Adrenal gland (tissue), 12 donors: ENCODE measurements around the gene RAB20. TPM values are rescaled to one million over a fixed set of nuclear protein-coding genes. Genes with fewer than 3 reads are reported as not detected.
"Not testable (repeated sequence)": the region's sequence is repeated elsewhere in the genome, so short reads cannot be mapped to it uniquely, and the experiment has no call there.

Experiments
- DNase-seq, 7 donors: peaks; one replicate each; pipeline ENCODE4 v3.0.0-alpha.2; 2019 to 2020
- H3K27ac ChIP-seq, 5 donors: fragments of 200-600 bp; sonication (generic) in 4 of 5; 1 replicate in 3 of 5; 2 replicates in 2 of 5; pipeline versions ENCODE4 v1.5.1 to v1.8.0; 2016 to 2020; ENCODE audit warnings: mild to moderate bottlenecking in 1 of 5
- H3K27me3 ChIP-seq: fragments of 200-600 bp; 2 replicates; pipeline ENCODE4 v1.8.0; 2021
- H3K36me3 ChIP-seq, 2 donors: fragments of 200-600 bp; replicated peaks in 1 of 2; 1 replicate in 1 of 2; 2 replicates in 1 of 2; pipeline versions ENCODE4 v1.5.1 to v1.8.0; 2018 to 2022
- H3K4me1 ChIP-seq, 2 donors: fragments of 200-600 bp; replicated peaks in 1 of 2; 1 replicate in 1 of 2; 2 replicates in 1 of 2; pipeline versions ENCODE4 v1.5.1 to v1.8.0; 2018 to 2021
- H3K4me3 ChIP-seq, 4 donors: fragments of 200-600 bp; sonication (generic) in 3 of 4; one replicate each; pipeline ENCODE4 v1.5.1; 2016 to 2018
- H3K9me3 ChIP-seq, 3 donors: fragments of 200-600 bp; sonication (generic) in 1 of 3; replicated peaks in 1 of 3; 1 replicate in 2 of 3; 2 replicates in 1 of 3; pipeline versions ENCODE4 v1.5.1 to v1.8.0; 2016 to 2021
- POLR2A ChIP-seq, 2 donors: fragments of 450-650 bp; IDR thresholded peaks; one replicate each; pipeline ENCODE4 v1.6.1; 2017; ENCODE audit warnings: antibody characterized with exemption in 2 of 2, mild to moderate bottlenecking in 2 of 2, moderate library complexity in 1 of 2
- WGBS, 4 donors: extraction: QIAGEN DNeasy Blood & Tissue Kit in 2 of 4; methylation state at CpG; one replicate each; pipeline versions ENCODE4 v1.1.5 to v1.1.7; 2013 to 2017; 5-methylcytosine and 5-hydroxymethylcytosine counted together
- intact Hi-C, 2 donors: fragments of 100-400 bp; cut with DNase I; formaldehyde crosslinking; loops; one replicate each; pipeline versions ENCODE4 v1.14.1 to v1.15.0; 2022 to 2023
- polyA plus RNA-seq, 3 donors: library from polyadenylated mRNA; stranded (reverse); fragments of 200-250 nt in 2 of 3; fragments of 350-450 nt in 1 of 3; fragmentation: Illumina TruSeq in 1 of 3; extraction: RNeasy Lipid Tissue Mini Kit (QIAGEN cat#74804) in 1 of 3; gene quantifications; one replicate each; pipeline ENCODE4 v1.2.3, GENCODE V29; 2013 to 2014
- total RNA-seq, 9 donors: library from RNA; depleted of rRNA in 4 of 9; stranded (reverse); fragments of >200 nt in 4 of 9; fragments of 120-200 nt in 1 of 9; fragmentation: NEBNext Ultra II Directional in 1 of 9; extraction: Animal tissue kit (Norgen Biotek cat#: 25700) in 1 of 9; gene quantifications; one replicate each; pipeline versions ENCODE4 v1.1.0 to v1.2.4, GENCODE V29; 2013 to 2023
- TF ChIP-seq, protein P1 (sequence below), 6 experiments: fragments of 450-650 bp in 4 of 6; fragments of 200-600 bp in 2 of 6; sonication (generic) in 1 of 6; IDR thresholded peaks; 1 replicate in 5 of 6; 2 replicates in 1 of 6; pipeline versions ENCODE4 v1.5.1 to v1.8.0; 2016 to 2021; ENCODE audit warnings: antibody characterized with exemption in 6 of 6, mild to moderate bottlenecking in 2 of 6, moderate library complexity in 1 of 6
- donor health status: healthy with polysubstance abuse.
- donor health status: Bipolar disorder and iron deficiency.
- donor health status: DM: yes; HTN: yes; CAD: no.
- donor health status: DM: no; HTN: no; CAD: no.
- donor health status: DM: no; HTN: no; CAD: no.
- donor health status: DM: yes; HTN: yes; CAD: no.

RAB20 gene
- total and polyA plus RNA-seq, 12 donors, result 15.0 to 259 (median 40.5) TPM

DNA sequence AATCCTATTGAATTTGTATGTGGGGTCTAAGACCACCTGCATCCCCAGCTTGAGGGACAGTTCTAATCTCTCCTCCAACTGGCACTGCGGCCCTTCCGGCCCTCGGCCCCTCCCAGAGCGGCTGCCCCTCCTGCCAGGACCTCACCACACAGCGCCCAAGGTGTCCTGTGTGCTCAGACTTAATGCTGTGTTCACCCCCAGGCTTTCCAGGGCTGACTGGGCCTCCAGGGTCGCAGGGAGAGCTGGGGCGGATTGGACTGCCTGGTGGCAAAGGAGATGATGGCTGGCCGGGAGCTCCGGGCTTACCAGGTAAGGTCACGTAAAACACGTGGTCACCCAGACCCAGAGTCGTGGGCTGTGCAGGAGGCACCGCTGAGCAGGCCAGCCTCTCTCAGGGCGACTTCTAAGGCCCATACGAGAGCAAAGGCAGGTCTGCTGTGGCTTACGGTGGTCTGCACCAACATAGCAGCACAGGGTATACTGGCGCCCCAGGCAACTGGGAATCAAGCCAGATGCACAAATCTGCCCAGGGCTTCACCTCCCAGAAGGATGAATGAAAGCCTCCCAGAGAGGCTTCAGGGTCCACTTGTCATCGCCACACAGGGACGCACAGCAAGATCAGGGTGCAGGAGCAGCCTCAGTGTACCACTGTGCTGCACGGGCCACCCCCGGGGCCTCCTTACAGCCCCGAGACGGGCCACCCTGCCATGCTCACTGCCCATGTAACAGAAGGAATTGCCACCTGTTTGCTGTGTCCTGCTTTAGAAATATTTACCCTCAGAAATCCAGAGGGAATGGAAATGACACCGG lies 69.4 kb downstream of the RAB20 start:
- intact Hi-C loops, result no loop called here
- WGBS, 4 donors, result 89 to 97% (median 93%) methylated on average over 13 to 24 of the region's 24 CpGs
- no peaks in the 10 kb centered on the region for H3K9me3 ChIP-seq
- H3K27ac ChIP-seq, result no peak overlapping the region
- DNase-seq, result no peak
- peaks cover 0 to 27% of the 10 kb centered on the region in 2 donors for H3K36me3 ChIP-seq
- no peaks in the 10 kb centered on the region for H3K27me3 ChIP-seq
- no peaks in the 10 kb centered on the region for H3K4me1 ChIP-seq
- no peak for TF ChIP-seq POLR2A (IDR thresholded peaks at IDR 0.05)
- TF ChIP-seq, protein P1, sequence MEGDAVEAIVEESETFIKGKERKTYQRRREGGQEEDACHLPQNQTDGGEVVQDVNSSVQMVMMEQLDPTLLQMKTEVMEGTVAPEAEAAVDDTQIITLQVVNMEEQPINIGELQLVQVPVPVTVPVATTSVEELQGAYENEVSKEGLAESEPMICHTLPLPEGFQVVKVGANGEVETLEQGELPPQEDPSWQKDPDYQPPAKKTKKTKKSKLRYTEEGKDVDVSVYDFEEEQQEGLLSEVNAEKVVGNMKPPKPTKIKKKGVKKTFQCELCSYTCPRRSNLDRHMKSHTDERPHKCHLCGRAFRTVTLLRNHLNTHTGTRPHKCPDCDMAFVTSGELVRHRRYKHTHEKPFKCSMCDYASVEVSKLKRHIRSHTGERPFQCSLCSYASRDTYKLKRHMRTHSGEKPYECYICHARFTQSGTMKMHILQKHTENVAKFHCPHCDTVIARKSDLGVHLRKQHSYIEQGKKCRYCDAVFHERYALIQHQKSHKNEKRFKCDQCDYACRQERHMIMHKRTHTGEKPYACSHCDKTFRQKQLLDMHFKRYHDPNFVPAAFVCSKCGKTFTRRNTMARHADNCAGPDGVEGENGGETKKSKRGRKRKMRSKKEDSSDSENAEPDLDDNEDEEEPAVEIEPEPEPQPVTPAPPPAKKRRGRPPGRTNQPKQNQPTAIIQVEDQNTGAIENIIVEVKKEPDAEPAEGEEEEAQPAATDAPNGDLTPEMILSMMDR (IDR thresholded peaks at IDR 0.05), result no peak
- no peak overlapping the region for H3K4me3 ChIP-seq

DNA sequence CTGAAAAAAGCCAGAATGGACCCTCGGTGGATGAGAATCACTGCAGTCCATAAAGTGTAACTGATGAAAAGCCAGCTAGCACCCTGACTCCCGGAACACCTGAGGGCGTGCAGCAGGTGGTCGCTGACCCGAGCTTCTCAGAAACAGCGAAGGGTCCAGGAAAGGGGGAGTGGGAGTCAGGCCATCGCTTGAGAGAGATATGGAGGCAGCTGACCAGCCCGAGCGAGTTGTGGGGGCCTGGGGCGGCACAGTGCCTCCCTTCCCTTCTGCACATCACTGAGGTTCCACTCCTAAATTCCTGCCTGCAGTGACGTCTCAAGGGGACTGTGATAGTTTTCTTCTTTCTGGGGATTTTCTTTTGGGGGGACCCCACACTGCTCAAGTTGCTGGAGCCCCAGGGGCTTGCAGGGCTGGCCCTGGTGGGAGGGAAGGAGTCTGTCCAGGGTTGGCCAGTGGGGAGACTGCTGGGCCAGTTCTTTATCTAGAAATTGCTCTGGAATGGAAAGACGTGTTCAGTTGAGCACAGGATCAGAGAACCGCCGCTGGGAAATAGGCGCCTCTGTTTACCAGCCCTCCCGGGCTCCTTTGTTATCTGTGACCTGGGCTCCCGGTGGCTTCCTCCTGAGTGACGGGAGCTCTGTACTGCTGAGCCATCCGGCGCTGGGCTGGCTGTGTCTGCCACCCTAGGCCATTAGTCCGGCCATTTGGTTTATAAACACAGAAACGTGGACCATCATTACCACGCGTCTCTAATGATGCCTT lies 71.3 kb downstream of the RAB20 start:
- no peak for TF ChIP-seq POLR2A (IDR thresholded peaks at IDR 0.05)
- TF ChIP-seq, protein P1 (IDR thresholded peaks at IDR 0.05), result no peak
- WGBS, 4 donors, result 87 to 89% (median 88%) methylated on average over 22 to 24 of the region's 24 CpGs
- no peak for DNase-seq
- H3K27ac ChIP-seq, result no peak overlapping the region
- H3K36me3 ChIP-seq, result peaks cover 0 to 30% of the 10 kb centered on the region in 2 donors
- no peak overlapping the region for H3K4me3 ChIP-seq
- no peaks in the 10 kb centered on the region for H3K27me3 ChIP-seq
- intact Hi-C loops, result no loop called here
- H3K4me1 ChIP-seq, result no peaks in the 10 kb centered on the region
- H3K9me3 ChIP-seq, result no peaks in the 10 kb centered on the region

DNA sequence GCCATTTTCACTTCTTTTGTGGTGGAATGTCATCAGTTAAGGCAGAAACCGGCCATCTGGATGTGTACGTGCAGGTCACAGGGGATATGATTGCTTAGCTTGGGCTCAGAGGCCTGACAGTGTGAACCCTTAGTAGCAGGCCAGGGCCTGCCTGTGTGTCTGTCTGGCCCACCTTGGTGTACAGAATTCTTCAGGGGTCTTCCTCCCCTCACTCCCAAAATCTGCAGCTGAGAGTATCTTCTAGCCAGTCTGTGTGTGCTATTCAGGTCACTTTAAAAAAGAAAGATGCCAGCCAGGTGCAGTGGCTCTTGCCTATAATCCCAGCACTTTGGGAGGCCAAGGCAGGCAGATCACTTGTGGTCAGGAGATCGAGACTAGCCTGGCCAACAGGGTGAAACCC lies 74.6 kb downstream of the RAB20 start:
- H3K9me3 ChIP-seq, intact Hi-C loops, H3K4me3 ChIP-seq, H3K27ac ChIP-seq, H3K27me3 ChIP-seq, DNase-seq, H3K4me1 ChIP-seq: not testable (repeated sequence)
- peaks cover 0 to 35% of the 10 kb centered on the region in 2 donors for H3K36me3 ChIP-seq
- 82 to 98% (median 86%) methylated on average over 1 to 3 of the region's 3 CpGs for WGBS, 4 donors

DNA sequence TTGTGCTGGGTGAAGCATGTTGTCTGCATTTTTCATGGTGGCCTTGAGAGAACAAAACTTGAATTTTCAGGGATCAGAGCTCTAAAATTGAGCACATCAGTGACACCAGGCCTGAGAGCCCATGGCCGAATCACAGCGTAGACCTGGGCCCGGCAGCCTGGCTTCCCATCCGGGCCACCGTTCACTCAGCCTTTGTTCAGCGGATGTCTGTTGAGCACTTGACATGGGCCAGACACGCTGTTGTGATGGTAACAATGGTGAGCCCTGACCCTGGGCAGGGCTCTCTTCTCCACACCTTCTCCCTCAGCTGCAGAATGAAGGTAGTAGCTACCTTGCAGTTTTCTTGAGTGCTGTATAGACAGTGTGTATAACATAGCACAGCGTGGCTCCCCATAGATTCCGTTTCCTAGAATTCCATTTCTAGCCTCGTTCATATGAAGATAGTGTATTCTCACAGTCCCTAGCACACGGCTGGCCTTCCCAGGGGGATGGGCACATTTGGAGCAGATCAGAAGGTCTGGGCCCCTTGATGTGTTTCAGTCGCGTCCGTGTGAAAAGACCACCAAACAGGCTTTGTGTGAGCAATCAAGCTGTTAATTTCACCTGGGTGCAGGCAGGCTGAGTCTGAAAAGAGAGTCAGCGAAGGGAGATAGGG lies 75.3 kb downstream of the RAB20 start:
- intact Hi-C loops, result no loop called here
- Histone ChIP-seq H3K27ac (no peak overlapping the region), H3K36me3 (peaks cover 0 to 29% of the 10 kb centered on the region in 2 donors), H3K9me3 (no peaks in the 10 kb centered on the region), H3K4me3 (no peak overlapping the region), H3K27me3 (no peaks in the 10 kb centered on the region), H3K4me1 (no peaks in the 10 kb centered on the region)
- no peak for TF ChIP-seq POLR2A (IDR thresholded peaks at IDR 0.05)
- TF ChIP-seq, protein P1 (IDR thresholded peaks at IDR 0.05), result no peak
- 89 to 93% (median 92%) methylated on average over 8 to 15 of the region's 15 CpGs for WGBS, 4 donors
- DNase-seq, result no peak
